Astrocyte of the cerebellum (primary cell): ENCODE results near the gene LIPT1.
A peak's percentile ranks its signal among the peaks of the same experiment; 100 is the strongest.

Experiments used
- DNase-seq: peaks from one replicate; pipeline ENCODE4 v3.0.0-alpha.2; 2011; ENCODE audit warnings: low read depth
- H3K4me3 ChIP-seq: 2 replicates; pipeline ENCODE4 v1.5.1; 2011; ENCODE audit warnings: mild to moderate bottlenecking, low read depth, low read length, moderate library complexity
- in situ Hi-C: cut with HindIII; loops from 2 replicates; pipeline ENCODE4 v1.10.0; 2017; ENCODE audit warnings: low sequenced_read_pairs
- TF ChIP-seq, protein P1 (sequence below): IDR thresholded peaks from 2 replicates; pipeline ENCODE4 v1.5.1; 2012; ENCODE audit warnings: low read length, low read depth, moderate library complexity, mild to moderate bottlenecking; ENCODE audit errors: missing control alignments

LIPT1 gene

DNA sequence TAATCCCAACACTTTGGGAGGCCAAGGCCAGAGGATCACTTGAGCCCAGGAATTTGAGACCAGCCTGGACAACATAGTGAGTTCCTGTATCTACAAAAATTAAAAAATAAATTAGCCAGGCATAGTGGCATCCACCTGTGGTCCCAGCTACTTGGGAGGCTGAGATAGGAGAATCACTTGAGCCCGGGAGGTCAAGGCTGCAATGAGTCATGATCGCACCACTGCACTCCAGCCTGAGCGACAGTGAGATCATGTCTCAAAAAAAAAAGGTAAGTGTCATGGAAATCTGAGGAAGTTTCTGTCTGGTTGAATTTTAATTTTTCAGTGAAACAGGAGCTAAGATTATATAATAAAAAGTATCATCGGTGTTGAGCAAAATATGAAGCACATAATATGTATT, 15.8 kb upstream of the LIPT1 start:
- DNase-seq = no peak
- H3K4me3 ChIP-seq = no peak overlapping the region
- TF ChIP-seq, protein P1, sequence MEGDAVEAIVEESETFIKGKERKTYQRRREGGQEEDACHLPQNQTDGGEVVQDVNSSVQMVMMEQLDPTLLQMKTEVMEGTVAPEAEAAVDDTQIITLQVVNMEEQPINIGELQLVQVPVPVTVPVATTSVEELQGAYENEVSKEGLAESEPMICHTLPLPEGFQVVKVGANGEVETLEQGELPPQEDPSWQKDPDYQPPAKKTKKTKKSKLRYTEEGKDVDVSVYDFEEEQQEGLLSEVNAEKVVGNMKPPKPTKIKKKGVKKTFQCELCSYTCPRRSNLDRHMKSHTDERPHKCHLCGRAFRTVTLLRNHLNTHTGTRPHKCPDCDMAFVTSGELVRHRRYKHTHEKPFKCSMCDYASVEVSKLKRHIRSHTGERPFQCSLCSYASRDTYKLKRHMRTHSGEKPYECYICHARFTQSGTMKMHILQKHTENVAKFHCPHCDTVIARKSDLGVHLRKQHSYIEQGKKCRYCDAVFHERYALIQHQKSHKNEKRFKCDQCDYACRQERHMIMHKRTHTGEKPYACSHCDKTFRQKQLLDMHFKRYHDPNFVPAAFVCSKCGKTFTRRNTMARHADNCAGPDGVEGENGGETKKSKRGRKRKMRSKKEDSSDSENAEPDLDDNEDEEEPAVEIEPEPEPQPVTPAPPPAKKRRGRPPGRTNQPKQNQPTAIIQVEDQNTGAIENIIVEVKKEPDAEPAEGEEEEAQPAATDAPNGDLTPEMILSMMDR = no peak
- in situ Hi-C loops = no loop called here

DNA sequence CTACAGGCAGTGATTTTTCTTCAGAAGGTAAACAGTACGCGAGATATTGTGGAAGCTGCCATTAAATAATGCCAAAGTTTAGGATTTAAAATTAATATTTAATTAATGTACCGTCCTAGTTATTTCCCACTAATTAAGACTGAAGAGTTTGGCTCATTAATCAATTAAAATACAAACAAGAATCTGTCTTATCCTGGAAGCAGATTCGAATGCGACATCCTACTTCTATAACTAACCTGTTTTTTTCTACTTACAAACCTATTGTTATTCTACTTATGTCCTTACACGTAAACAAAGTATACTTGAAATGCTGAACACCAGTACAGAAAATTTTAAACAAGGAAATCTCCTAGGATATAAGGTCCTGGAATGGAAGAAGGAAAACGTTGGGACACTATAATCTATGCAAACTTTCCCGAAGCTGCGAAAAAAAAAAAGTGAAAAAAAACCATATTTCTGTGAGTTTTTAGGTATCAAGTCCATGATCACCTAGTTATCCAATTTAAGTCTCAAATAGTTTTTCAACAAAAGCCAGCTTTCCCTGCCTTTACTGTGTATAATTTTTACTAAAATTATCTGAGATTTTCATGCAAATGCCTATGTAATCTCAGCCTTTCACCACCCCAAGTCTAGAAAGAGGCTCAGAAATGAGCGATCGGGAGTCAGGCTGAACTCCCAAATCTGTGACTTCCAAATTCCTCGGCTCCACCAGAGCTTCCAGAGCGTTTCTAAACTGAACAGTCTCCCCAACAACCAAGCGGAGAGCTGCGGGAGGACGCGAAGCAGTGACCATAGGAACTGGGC, 14.5 kb upstream of the LIPT1 start:
- TF ChIP-seq, protein P1 = no peak
- in situ Hi-C loops = no loop called here
- H3K4me3 ChIP-seq = peak overlapping the region; percentile 80
- no peak for DNase-seq

DNA sequence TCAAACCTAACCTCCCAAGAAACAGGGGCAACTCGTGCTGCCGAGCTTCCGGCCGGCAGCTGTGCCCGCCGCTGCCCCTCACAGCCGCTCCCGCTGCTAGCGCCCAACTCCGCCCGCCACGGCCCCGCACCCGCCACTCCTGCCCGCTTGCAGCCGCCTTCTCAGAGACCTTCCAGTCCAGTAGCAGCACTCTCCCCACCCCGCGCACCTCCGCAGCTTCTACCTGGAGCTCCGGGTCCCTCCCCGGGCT, 14.0 kb upstream of the LIPT1 start:
- TF ChIP-seq, protein P1 = no peak
- peak overlapping the region; percentile 80 for H3K4me3 ChIP-seq
- no peak for DNase-seq
- in situ Hi-C loops = no loop called here

DNA sequence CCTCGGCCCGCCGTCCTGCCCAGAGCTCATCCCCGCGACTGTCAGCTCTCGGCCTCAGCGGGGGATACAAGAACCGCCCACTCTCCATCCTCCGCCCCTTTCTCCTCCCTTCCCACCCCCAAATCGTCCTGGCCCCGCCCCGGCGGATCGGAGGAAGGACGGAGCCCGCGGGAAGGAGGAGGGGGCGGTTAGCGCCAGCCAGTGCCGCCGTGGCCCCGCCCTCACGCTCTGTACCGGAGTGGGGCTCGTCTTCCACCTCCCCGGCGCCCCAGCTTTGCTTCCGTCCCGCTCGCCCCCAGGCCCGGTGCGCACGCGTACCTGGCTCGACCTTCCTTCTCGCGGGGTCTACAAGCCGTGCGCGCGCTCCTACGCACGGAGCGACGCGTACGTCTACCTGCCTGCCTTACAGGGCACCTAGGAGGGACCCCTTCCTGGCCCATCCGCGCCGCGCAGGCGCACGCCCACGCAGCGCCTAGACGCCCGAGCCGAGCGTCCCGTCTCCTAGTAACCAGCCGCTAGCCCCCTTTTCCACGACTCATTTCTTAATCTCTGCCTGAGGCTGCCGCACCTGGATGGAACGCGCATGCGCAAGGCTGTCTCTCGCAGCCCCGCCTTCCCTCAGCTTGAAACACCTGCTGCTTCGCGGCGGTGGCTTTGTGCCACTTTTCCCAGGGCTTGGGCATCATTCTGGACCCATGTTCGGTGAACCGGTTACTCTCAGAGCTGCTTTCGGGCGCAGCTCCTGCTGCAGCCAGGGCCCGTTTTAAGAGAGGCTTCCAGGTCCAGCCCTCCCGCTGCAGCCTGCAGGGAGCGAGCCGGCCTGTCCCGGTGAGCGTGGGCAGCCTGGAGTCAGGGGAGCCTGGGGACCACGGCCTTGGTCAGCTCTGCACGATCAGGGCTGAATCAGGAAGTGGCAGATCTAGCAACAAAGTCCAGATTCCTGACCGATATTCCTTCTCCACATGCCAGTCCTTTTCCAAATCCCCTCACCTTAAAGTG, 13.4 kb upstream of the LIPT1 start, which contains the start of gene C2orf15:
TSS of gene C2orf15 (plus strand) at position 598 of the 999 bp plus-strand sequence. CDS start 8,852 bp downstream, outside the sequence.
- DNase-seq = peak; percentile 59
- in situ Hi-C loops = no loop called here
- TF ChIP-seq, protein P1 = no peak
- peak within 1 kb of the TSS; percentile 80 for H3K4me3 ChIP-seq

DNA sequence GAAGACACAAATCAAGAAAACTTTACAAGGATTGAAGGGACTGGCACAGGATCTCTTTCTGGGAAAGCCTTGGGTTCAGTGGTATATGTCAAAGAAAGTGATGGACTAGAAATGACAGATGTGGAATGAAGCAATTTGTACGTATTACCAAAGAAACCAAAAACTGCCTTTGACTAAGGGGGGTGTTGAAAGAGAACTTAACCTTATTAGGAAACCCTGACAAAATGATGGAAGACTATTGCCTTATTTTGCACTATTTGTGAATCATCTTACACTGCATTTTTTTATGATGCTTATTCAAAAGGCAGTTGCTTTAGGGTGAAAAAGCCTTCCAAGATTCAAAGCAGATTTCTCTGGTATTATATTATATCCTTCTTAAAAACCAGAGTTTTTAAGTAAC, 4.1 kb upstream of the LIPT1 start:
- in situ Hi-C loops = no loop called here
- H3K4me3 ChIP-seq = no peak overlapping the region
- TF ChIP-seq, protein P1 = no peak
- DNase-seq = no peak

DNA sequence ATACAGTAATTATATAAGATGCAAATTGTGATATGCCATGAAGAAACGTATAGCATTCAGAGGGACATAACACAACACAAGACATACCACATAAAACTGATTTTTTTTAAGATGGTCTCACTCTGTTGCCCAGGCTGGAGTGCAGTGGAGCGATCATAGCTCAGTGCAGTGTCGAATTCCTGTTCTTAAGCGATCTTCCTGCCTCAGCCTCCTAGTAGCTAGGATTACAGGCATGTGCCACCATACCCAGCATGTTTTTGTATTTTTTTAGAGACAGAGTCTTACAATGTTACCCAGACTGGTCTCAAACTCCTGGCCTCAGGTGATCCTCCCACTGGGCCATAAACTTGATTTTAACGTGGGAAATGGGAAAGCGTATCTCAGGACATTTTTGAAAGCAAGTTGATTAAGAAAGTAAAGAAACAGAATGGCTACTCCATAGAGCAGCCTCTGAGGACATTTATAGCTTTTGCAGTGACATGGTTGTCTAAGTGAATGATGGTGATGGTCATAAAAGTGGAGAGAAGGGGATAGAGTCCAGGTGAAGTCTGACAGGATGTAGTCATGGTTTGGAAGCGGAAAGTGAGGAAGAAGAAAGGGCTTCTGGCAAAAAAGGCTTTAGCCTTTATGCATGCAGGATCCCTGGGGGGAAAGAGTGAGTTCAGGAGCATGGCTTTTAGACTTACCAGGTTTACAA, 2.4 kb upstream of the LIPT1 start:
- TF ChIP-seq, protein P1 = no peak
- H3K4me3 ChIP-seq = no peak overlapping the region

More for the DNA sequence above, 2.4 kb upstream of the LIPT1 start:
- no peak for DNase-seq
- in situ Hi-C loops = no loop called here
